ENCODE data around the gene TEKTIP1. TPM values are rescaled to one million over a fixed set of nuclear protein-coding genes. Genes with fewer than 3 reads are reported as not detected.

TEKTIP1 gene
- total and polyA plus RNA-seq, 10 of the 15 experiments (the other 5 are each of a cell fraction or from before 2014, with no cell fraction given) = 0.18 to 2.6 (median 0.60) TPM; not detected in 5

GRCh38 chr19:3506384-3507340 is 32.3 kb upstream of the TEKTIP1 start (continued):
- TF ChIP-seq, protein P1, sequence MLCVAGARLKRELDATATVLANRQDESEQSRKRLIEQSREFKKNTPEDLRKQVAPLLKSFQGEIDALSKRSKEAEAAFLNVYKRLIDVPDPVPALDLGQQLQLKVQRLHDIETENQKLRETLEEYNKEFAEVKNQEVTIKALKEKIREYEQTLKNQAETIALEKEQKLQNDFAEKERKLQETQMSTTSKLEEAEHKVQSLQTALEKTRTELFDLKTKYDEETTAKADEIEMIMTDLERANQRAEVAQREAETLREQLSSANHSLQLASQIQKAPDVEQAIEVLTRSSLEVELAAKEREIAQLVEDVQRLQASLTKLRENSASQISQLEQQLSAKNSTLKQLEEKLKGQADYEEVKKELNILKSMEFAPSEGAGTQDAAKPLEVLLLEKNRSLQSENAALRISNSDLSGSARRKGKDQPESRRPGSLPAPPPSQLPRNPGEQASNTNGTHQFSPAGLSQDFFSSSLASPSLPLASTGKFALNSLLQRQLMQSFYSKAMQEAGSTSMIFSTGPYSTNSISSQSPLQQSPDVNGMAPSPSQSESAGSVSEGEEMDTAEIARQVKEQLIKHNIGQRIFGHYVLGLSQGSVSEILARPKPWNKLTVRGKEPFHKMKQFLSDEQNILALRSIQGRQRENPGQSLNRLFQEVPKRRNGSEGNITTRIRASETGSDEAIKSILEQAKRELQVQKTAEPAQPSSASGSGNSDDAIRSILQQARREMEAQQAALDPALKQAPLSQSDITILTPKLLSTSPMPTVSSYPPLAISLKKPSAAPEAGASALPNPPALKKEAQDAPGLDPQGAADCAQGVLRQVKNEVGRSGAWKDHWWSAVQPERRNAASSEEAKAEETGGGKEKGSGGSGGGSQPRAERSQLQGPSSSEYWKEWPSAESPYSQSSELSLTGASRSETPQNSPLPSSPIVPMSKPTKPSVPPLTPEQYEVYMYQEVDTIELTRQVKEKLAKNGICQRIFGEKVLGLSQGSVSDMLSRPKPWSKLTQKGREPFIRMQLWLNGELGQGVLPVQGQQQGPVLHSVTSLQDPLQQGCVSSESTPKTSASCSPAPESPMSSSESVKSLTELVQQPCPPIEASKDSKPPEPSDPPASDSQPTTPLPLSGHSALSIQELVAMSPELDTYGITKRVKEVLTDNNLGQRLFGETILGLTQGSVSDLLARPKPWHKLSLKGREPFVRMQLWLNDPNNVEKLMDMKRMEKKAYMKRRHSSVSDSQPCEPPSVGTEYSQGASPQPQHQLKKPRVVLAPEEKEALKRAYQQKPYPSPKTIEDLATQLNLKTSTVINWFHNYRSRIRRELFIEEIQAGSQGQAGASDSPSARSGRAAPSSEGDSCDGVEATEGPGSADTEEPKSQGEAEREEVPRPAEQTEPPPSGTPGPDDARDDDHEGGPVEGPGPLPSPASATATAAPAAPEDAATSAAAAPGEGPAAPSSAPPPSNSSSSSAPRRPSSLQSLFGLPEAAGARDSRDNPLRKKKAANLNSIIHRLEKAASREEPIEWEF (IDR thresholded peaks at IDR 0.05; ENCODE audit: insufficient replicate concordance, low read depth, low read length) = no peak
- no peak for TF ChIP-seq CREB1 (IDR thresholded peaks at IDR 0.05; ENCODE audit: low read depth)
- peak; percentile 16; the same call in 1 of the 2 replicates for TF ChIP-seq ZNF217 (IDR thresholded peaks at IDR 0.05)
- TF ChIP-seq SIN3A (IDR thresholded peaks at IDR 0.05; ENCODE audit: low read depth, low read length) = no peak
- TF ChIP-seq SMARCA5 (IDR thresholded peaks at IDR 0.05) = 0 out of 2 replicates have a peak, but pooled peaks have one; percentile 5
- no peak for TF ChIP-seq PRDM15 (CRISPR knock-in tag; IDR thresholded peaks at IDR 0.05)
- no peak for TF ChIP-seq TCF7 (IDR thresholded peaks at IDR 0.05; ENCODE audit: borderline replicate concordance)
- TF ChIP-seq WRNIP1 (IDR thresholded peaks at IDR 0.05; ENCODE audit: borderline replicate concordance, low read depth, low read length) = no peak
- TF ChIP-seq YY1 (IDR thresholded peaks at IDR 0.05; ENCODE audit: low read depth, low read length) = no peak
- no peak for TF ChIP-seq POLR2AphosphoS2 (IDR thresholded peaks at IDR 0.05; ENCODE audit: low read depth, low read length)
- no peak for TF ChIP-seq ZBTB11 (CRISPR knock-in tag; IDR thresholded peaks at IDR 0.05)
- no peak for TF ChIP-seq EED (IDR thresholded peaks at IDR 0.05; ENCODE audit: low read depth)
